Neural cell (in vitro differentiated cells): ENCODE data around the gene HLA-DQA1.

Experiments used
- CTCF ChIP-seq: fragments of 450-650 bp; IDR thresholded peaks from 2 replicates; pipeline ENCODE4 v1.5.1; 2014; ENCODE audit warnings: antibody characterized with exemption, mild to moderate bottlenecking, moderate library complexity; ENCODE audit not compliant: poor library complexity, severe bottlenecking
- EP300 ChIP-seq: fragments of 450-650 bp; conservative IDR thresholded peaks from 2 replicates; pipeline ENCODE4 v1.6.1; 2014; ENCODE audit warnings: antibody characterized with exemption, mild to moderate bottlenecking, moderate library complexity; ENCODE audit not compliant: poor library complexity, severe bottlenecking
- EZH2 ChIP-seq: fragments of 200-600, 300-800 bp; shearing (Covaris generic), sonication (generic); IDR thresholded peaks from 2 replicates; pipeline ENCODE4 v1.6.1; 2014; ENCODE audit warnings: antibody characterized with exemption, low read length, borderline replicate concordance, mild to moderate bottlenecking; ENCODE audit not compliant: insufficient read depth, poor library complexity, severe bottlenecking
- MXI1 ChIP-seq: fragments of 450-650 bp; conservative IDR thresholded peaks from 2 replicates; pipeline ENCODE4 v1.6.1; 2014; ENCODE audit warnings: antibody characterized with exemption, mild to moderate bottlenecking; ENCODE audit not compliant: poor library complexity, severe bottlenecking
- TAF1 ChIP-seq: IDR thresholded peaks from 2 replicates; pipeline ENCODE4 v1.6.1; 2012; ENCODE audit warnings: low read depth
- TF ChIP-seq, protein P1 (sequence below): IDR thresholded peaks from 2 replicates; pipeline ENCODE4 v1.6.1; 2012; ENCODE audit warnings: borderline replicate concordance

- TF ChIP-seq CTCF = no peak
- no peak for TF ChIP-seq EZH2
- TF ChIP-seq TAF1 = no peak
- TF ChIP-seq, protein P1, sequence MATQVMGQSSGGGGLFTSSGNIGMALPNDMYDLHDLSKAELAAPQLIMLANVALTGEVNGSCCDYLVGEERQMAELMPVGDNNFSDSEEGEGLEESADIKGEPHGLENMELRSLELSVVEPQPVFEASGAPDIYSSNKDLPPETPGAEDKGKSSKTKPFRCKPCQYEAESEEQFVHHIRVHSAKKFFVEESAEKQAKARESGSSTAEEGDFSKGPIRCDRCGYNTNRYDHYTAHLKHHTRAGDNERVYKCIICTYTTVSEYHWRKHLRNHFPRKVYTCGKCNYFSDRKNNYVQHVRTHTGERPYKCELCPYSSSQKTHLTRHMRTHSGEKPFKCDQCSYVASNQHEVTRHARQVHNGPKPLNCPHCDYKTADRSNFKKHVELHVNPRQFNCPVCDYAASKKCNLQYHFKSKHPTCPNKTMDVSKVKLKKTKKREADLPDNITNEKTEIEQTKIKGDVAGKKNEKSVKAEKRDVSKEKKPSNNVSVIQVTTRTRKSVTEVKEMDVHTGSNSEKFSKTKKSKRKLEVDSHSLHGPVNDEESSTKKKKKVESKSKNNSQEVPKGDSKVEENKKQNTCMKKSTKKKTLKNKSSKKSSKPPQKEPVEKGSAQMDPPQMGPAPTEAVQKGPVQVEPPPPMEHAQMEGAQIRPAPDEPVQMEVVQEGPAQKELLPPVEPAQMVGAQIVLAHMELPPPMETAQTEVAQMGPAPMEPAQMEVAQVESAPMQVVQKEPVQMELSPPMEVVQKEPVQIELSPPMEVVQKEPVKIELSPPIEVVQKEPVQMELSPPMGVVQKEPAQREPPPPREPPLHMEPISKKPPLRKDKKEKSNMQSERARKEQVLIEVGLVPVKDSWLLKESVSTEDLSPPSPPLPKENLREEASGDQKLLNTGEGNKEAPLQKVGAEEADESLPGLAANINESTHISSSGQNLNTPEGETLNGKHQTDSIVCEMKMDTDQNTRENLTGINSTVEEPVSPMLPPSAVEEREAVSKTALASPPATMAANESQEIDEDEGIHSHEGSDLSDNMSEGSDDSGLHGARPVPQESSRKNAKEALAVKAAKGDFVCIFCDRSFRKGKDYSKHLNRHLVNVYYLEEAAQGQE = no peak
- TF ChIP-seq EP300 = no peak
- TF ChIP-seq MXI1 = no peak
Observed at GRCh38 chr6:32662836-32663235, 25.6 kb downstream of the HLA-DQA1 start.
